ENCODE results near the gene SPTLC2. TPM values are rescaled to one million over a fixed set of nuclear protein-coding genes. Genes with fewer than 3 reads are reported as not detected.
"Not testable (repeated sequence)": the region's sequence is repeated elsewhere in the genome, so short reads cannot be mapped to it uniquely, and the experiment has no call there.

The SPTLC2 gene
- total RNA-seq, 2 experiments from 2014 or later, result 76.5 to 80.4 TPM

DNA sequence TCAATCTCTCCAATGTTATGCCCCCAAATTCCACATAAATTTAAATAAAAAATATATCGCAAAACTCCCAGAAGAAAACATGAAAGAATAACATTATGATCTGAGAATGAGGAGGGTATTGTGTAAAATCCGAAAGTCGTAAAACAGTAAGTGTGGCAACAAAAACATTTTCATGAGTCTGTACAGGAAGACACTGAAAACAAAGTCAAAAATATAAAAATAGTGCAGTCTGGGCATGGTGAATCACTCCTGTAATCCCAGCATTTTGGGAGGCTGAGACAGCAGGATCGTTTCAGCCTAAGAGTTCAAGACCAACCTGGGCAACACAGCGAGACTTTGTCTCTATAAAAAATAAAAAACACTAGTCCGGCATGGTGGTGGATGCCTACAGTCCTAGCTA lies 57.1 kb downstream of the SPTLC2 start:
- no peak for ATAC-seq
- Mint-ChIP-seq H3K4me1 (ENCODE audit: low read depth) (peaks cover 17% of the 10 kb centered on the region), H3K9me3 (ENCODE audit: insufficient read depth) (no peaks in the 10 kb centered on the region), H3K4me3 (no peak overlapping the region), H3K36me3 (ENCODE audit: low read depth) (peaks cover 73% of the 10 kb centered on the region), H3K27ac (no peak overlapping the region), H3K27me3 (ENCODE audit: low read depth) (no peaks in the 10 kb centered on the region)
- POLR2A ChIA-PET, result no interaction called here
- CTCF ChIA-PET, result no interaction called here
- no peak for DNase-seq

DNA sequence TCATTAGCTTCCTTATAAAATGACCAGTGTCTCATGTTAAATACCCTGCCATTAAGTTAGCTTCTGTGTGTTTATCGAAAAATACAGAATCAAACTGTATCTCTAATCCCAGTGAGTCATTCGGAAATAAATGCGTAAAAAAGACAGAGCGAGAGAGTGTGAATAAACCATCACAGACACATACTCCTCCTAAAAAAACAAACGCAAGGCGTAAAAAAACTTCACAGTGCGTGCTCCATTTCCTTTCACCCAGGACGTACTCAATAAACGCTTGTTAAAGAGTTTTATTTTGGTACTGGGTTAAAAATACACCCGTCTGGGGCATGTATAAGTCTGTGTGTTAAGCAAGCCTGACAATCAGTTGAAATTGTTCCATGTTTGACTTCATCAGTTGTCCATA lies 59.0 kb downstream of the SPTLC2 start:
- DNase-seq (no peak), ATAC-seq (no peak)
- H3K27ac Mint-ChIP-seq, result peak overlapping the region; percentile 60
- H3K9me3 Mint-ChIP-seq (ENCODE audit: insufficient read depth), result no peaks in the 10 kb centered on the region
- no peaks in the 10 kb centered on the region for H3K27me3 Mint-ChIP-seq (ENCODE audit: low read depth)
- no peak overlapping the region for H3K4me3 Mint-ChIP-seq
- POLR2A ChIA-PET, result no interaction called here
- CTCF ChIA-PET, result no interaction called here
- peaks cover 30% of the 10 kb centered on the region for H3K4me1 Mint-ChIP-seq (ENCODE audit: low read depth)
- peaks cover 76% of the 10 kb centered on the region for H3K36me3 Mint-ChIP-seq (ENCODE audit: low read depth)

DNA sequence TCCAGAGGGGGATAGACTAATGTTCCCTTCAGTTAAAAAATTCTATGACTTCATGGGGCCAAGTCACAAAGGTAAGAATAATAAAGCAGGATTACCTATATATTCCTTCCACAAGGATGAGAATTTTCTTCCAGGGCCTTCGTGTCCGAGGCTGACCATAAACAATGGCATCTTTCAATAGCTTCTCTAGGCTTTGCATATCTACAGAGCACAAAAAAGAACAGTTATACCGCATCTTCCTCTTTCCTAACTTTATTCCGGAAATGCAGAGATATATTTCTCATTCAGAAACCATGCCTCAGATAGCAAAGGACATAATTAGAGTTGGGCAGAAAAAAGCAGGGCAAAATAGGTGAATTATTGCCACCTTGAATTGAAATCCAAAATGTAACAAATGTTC lies 59.5 kb downstream of the SPTLC2 start:
- ChIA-PET CTCF (no interaction called here), POLR2A (no interaction called here)
- H3K4me3 Mint-ChIP-seq, result no peak overlapping the region
- H3K36me3 Mint-ChIP-seq (ENCODE audit: low read depth), result peaks cover 76% of the 10 kb centered on the region
- H3K9me3 Mint-ChIP-seq (ENCODE audit: insufficient read depth), result no peaks in the 10 kb centered on the region
- peak overlapping the region; percentile 60 for H3K27ac Mint-ChIP-seq
- ATAC-seq (no peak), DNase-seq (no peak)
- H3K4me1 Mint-ChIP-seq (ENCODE audit: low read depth), result peaks cover 33% of the 10 kb centered on the region
- H3K27me3 Mint-ChIP-seq (ENCODE audit: low read depth), result no peaks in the 10 kb centered on the region

DNA sequence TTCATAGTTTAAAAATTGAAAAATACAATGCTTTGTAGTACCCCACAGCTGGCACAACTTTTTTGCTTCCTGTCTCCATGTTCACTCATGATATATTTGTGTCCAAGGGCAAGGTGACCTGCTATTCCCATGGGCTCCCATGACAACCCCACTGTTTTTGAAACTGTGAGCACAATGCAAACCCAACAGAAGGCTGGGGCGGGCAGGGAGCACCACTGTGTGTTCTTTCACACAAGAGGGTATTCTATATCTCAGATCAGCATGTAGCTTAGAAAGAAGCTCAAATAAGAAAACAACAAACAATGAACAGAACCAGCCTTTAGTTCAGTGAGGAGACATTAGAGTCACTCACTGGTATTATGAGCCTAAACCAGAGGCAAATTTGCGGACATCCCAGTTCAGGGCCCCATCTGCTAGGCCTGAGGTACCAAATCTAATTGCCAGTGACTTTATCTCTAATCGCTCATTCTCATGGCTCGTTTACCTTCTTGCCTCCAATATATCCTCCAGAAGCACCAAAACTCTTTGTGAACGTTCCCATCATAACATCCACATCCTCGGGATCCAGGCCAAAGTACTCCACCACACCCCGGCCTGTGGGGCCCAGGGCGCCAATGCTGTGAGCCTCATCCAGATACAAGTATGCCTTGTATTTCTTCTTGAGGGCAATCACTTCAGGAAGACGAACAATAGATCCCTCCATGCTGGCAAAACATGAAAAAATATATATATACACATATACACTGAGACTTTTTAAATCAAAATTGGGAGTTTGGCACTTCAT lies 61.4 kb downstream of the SPTLC2 start:
- peak; percentile 33 for ATAC-seq
- Mint-ChIP-seq H3K27me3 (ENCODE audit: low read depth) (no peaks in the 10 kb centered on the region), H3K27ac (peak overlapping the region; percentile 82), H3K4me3 (peak overlapping the region; percentile 50), H3K9me3 (ENCODE audit: insufficient read depth) (no peaks in the 10 kb centered on the region), H3K36me3 (ENCODE audit: low read depth) (peaks cover 74% of the 10 kb centered on the region), H3K4me1 (ENCODE audit: low read depth) (peaks cover 33% of the 10 kb centered on the region)
- ChIA-PET POLR2A (interaction anchor here (1.0 kb wide), 1 partner anchor 157 kb away, joined by 3 read pairs; no protein-coding TSS in a partner anchor), CTCF (interaction anchor here (2.2 to 6.0 kb wide), 3 partner anchors 53 to 239 kb away, joined by 6 to 48 read pairs (median 7); partner anchors contain the start of gene AHSA1)
- no peak for DNase-seq

DNA sequence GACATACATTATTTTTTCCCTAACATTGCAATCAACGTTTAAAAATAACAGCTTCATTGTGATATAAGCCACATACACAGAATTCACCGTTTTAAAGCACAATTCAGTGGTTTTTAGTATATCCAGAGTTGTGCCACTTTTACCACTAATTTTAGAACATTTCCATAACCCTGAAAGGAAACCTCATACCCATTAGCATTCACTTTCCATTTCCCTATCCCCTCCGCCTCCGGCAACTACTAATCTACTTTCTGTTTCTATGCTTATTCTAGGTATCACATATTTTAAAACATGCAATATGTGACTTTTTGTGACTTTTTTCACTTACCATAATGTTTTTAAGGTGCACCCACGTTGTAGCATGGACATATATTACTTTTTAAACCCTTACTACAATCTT lies 62.2 kb downstream of the SPTLC2 start:
- peaks cover 33% of the 10 kb centered on the region for H3K4me1 Mint-ChIP-seq (ENCODE audit: low read depth)
- peak overlapping the region; percentile 50 for H3K4me3 Mint-ChIP-seq
- peak; percentile 67 for ATAC-seq
- peak overlapping the region; percentile 82 for H3K27ac Mint-ChIP-seq
- H3K27me3 Mint-ChIP-seq (ENCODE audit: low read depth), result no peaks in the 10 kb centered on the region
- peak; percentile 34 for DNase-seq
- peaks cover 74% of the 10 kb centered on the region for H3K36me3 Mint-ChIP-seq (ENCODE audit: low read depth)
- ChIA-PET CTCF (interaction anchor here (1.6 to 6.0 kb wide), 5 partner anchors 16 to 238 kb away, joined by 3 to 48 read pairs (median 7); partner anchors contain the start of gene AHSA1), POLR2A (interaction anchor here (1.0 to 1.4 kb wide), 2 partner anchors 154 to 157 kb away, joined by 3 to 4 read pairs; partner anchors contain the start of genes ALKBH1 and SLIRP)
- H3K9me3 Mint-ChIP-seq (ENCODE audit: insufficient read depth), result no peaks in the 10 kb centered on the region

GRCh38 chr14:77549451-77549850 lies 67.0 kb downstream of the SPTLC2 start:
- Mint-ChIP-seq H3K27ac (no peak overlapping the region), H3K9me3 (ENCODE audit: insufficient read depth) (no peaks in the 10 kb centered on the region), H3K4me3 (no peak overlapping the region), H3K27me3 (ENCODE audit: low read depth) (no peaks in the 10 kb centered on the region), H3K36me3 (ENCODE audit: low read depth) (peaks cover 68% of the 10 kb centered on the region), H3K4me1 (ENCODE audit: low read depth) (peaks cover 17% of the 10 kb centered on the region)
- DNase-seq (no peak), ATAC-seq (no peak)
- POLR2A ChIA-PET, result no interaction called here
- CTCF ChIA-PET, result interaction anchor here (0.5 to 6.0 kb wide), 2 partner anchors 16 to 90 kb away, joined by 3 to 48 read pairs; partner anchors contain the start of gene AHSA1

GRCh38 chr14:77547512-77548180 lies 68.8 kb downstream of the SPTLC2 start:
- no peaks in the 10 kb centered on the region for H3K9me3 Mint-ChIP-seq (ENCODE audit: insufficient read depth)
- H3K27ac Mint-ChIP-seq, result no peak overlapping the region
- CTCF ChIA-PET, result interaction anchor here (0.9 to 1.3 kb wide), 2 partner anchors 83 to 88 kb away, joined by 3 read pairs; no protein-coding TSS in a partner anchor

DNA sequence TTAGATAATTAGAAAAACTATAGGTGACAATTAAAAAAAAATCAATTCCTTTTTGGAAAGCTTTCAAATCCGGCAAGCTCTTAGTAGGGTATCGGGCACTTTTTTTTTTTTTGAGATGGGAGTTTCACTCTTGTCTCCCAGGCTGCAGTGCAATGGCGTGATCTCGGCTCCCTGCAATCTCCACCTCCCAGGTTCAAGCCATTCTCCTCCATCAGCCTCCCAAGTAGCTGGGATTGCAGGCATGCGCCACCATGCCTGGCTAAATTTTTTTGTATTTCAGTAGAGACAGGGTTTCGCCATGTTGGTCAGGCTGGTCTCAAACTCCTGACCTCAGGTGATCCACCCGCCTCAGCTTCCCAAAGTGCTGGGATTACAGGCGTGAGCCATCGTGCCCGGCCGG lies 71.3 kb downstream of the SPTLC2 start:
- ATAC-seq; POLR2A ChIA-PET; H3K4me3 Mint-ChIP-seq; H3K9me3 Mint-ChIP-seq (ENCODE audit: insufficient read depth); H3K27ac Mint-ChIP-seq; DNase-seq; H3K27me3 Mint-ChIP-seq (ENCODE audit: low read depth): not testable (repeated sequence)
- CTCF ChIA-PET, result interaction anchor here (1.4 to 1.9 kb wide), 2 partner anchors 87 to 139 kb away, joined by 3 to 12 read pairs; partner anchors contain the start of genes AHSA1 and VIPAS39
- Mint-ChIP-seq H3K36me3 (ENCODE audit: low read depth) (peaks cover 52% of the 10 kb centered on the region), H3K4me1 (ENCODE audit: low read depth) (peaks cover 27% of the 10 kb centered on the region)

More at GRCh38 chr14:77547512-77548180, 68.8 kb downstream of the SPTLC2 start:
- ATAC-seq (no peak), DNase-seq (no peak)
- peaks cover 18% of the 10 kb centered on the region for H3K4me1 Mint-ChIP-seq (ENCODE audit: low read depth)
- POLR2A ChIA-PET, result interaction anchor here (0.7 kb wide), 1 partner anchor 95 kb away, joined by 3 read pairs; no protein-coding TSS in a partner anchor
- no peak overlapping the region for H3K4me3 Mint-ChIP-seq
- peaks cover 62% of the 10 kb centered on the region for H3K36me3 Mint-ChIP-seq (ENCODE audit: low read depth)
- no peaks in the 10 kb centered on the region for H3K27me3 Mint-ChIP-seq (ENCODE audit: low read depth)

GRCh38 chr14:77544571-77544970 lies 71.9 kb downstream of the SPTLC2 start:
- no peak for ATAC-seq
- ChIA-PET CTCF (no interaction called here), POLR2A (no interaction called here)
- Mint-ChIP-seq H3K36me3 (ENCODE audit: low read depth) (peaks cover 47% of the 10 kb centered on the region), H3K4me1 (ENCODE audit: low read depth) (peaks cover 27% of the 10 kb centered on the region), H3K27me3 (ENCODE audit: low read depth) (no peaks in the 10 kb centered on the region), H3K9me3 (ENCODE audit: insufficient read depth) (no peaks in the 10 kb centered on the region), H3K27ac (no peak overlapping the region), H3K4me3 (no peak overlapping the region)
- no peak for DNase-seq

GRCh38 chr14:77543637-77544334 lies 72.7 kb downstream of the SPTLC2 start:
- peaks cover 27% of the 10 kb centered on the region for H3K4me1 Mint-ChIP-seq (ENCODE audit: low read depth)

GRCh38 chr14:77543240-77543551 lies 73.2 kb downstream of the SPTLC2 start:
- ChIA-PET CTCF (interaction anchor here (1.2 kb wide), 1 partner anchor 8 kb away, joined by 5 read pairs; no protein-coding TSS in a partner anchor), POLR2A (no interaction called here)
- DNase-seq (no peak), ATAC-seq (no peak)
- Mint-ChIP-seq H3K4me1 (ENCODE audit: low read depth) (peaks cover 27% of the 10 kb centered on the region), H3K27ac (no peak overlapping the region), H3K4me3 (no peak overlapping the region), H3K36me3 (ENCODE audit: low read depth) (peaks cover 40% of the 10 kb centered on the region), H3K27me3 (ENCODE audit: low read depth) (no peaks in the 10 kb centered on the region), H3K9me3 (ENCODE audit: insufficient read depth) (no peaks in the 10 kb centered on the region)

More at GRCh38 chr14:77543637-77544334, 72.7 kb downstream of the SPTLC2 start:
- ChIA-PET POLR2A (no interaction called here), CTCF (no interaction called here)
- DNase-seq (no peak), ATAC-seq (no peak)
- Mint-ChIP-seq H3K27ac (no peak overlapping the region), H3K9me3 (ENCODE audit: insufficient read depth) (no peaks in the 10 kb centered on the region), H3K27me3 (ENCODE audit: low read depth) (no peaks in the 10 kb centered on the region), H3K36me3 (ENCODE audit: low read depth) (peaks cover 46% of the 10 kb centered on the region), H3K4me3 (no peak overlapping the region)
